ENCODE measurements around the gene SLC35E3.
"Not testable (repeated sequence)": the region's sequence is repeated elsewhere in the genome, so short reads cannot be mapped to it uniquely, and the experiment has no call there.

SLC35E3 gene

DNA sequence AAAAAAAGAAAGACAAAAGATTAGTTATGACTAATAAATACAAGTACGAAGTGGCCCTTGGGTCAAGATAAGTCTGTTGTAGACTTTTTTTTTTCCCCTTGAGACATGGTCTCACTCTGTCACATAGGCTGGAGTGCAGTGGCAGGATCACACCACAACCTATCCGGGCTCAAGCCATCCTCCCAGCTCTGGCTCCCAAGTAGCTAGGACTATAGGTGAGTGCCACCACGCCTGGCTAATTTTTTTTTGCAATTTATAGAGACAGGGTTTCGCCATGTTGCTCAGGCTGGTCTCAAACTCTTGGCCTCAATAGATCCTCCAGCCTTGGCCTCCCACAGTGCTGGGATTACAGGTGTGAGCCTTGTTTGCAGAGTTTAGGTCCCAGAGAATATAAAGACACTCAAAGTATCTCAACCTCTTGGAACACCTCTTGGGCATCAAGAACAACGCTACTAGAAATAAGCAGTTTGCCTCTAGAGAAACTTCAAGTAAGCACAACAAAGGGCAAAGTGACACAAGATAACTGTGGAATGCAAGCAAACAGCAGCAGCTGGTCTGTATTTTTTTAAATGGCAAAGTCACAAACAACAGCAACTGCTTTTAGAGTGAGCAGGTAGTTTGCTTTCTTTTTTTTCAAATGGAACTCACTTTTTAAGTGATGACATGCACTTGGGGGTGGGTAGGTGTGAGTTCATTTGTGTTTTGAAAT, 58.1 kb downstream of the SLC35E3 start:
- no peaks in the 10 kb centered on the region for H3K9me3 ChIP-seq (ENCODE audit: control insufficient read depth in 5 of 5, low read length in 5 of 5)
- H3K4me3 ChIP-seq (ENCODE audit: low read depth in 1 of 5, low read length in 5 of 5) = no peak overlapping the region
- peaks cover 0 to 15% (median 11%) of the 10 kb centered on the region in 5 donors for H3K4me1 ChIP-seq (ENCODE audit: control insufficient read depth in 5 of 5, insufficient read depth in 5 of 5, low read length in 5 of 5)
- no peaks in the 10 kb centered on the region for H3K27me3 ChIP-seq (ENCODE audit: control insufficient read depth in 5 of 5, insufficient read depth in 4 of 5, low read length in 5 of 5)
- no peaks in the 10 kb centered on the region for H3K36me3 ChIP-seq (ENCODE audit: control insufficient read depth in 5 of 5, insufficient read depth in 5 of 5, low read length in 5 of 5)
- no peak overlapping the region for H3K27ac ChIP-seq (ENCODE audit: low read depth, low read length)
- no peak overlapping the region for H3K9ac ChIP-seq (ENCODE audit: low read length in 5 of 5)

GRCh38 chr12:68804657-68805591, 58.9 kb downstream of the SLC35E3 start:
- peaks cover 0 to 18% (median 13%) of the 10 kb centered on the region in 5 donors for H3K4me1 ChIP-seq (ENCODE audit: control insufficient read depth in 5 of 5, insufficient read depth in 5 of 5, low read length in 5 of 5)
- H3K9ac ChIP-seq (ENCODE audit: low read length in 5 of 5) = no peak overlapping the region
- no peak overlapping the region for H3K4me3 ChIP-seq (ENCODE audit: low read depth in 1 of 5, low read length in 5 of 5)
- H3K27me3 ChIP-seq (ENCODE audit: control insufficient read depth in 5 of 5, insufficient read depth in 4 of 5, low read length in 5 of 5) = no peaks in the 10 kb centered on the region
- no peak overlapping the region for H3K27ac ChIP-seq (ENCODE audit: low read depth, low read length)
- no peaks in the 10 kb centered on the region for H3K9me3 ChIP-seq (ENCODE audit: control insufficient read depth in 5 of 5, low read length in 5 of 5)
- peaks cover 0 to 4% (median 0%) of the 10 kb centered on the region in 5 donors for H3K36me3 ChIP-seq (ENCODE audit: control insufficient read depth in 5 of 5, insufficient read depth in 5 of 5, low read length in 5 of 5)

GRCh38 chr12:68805592-68806120, 59.7 kb downstream of the SLC35E3 start:
- no peak overlapping the region for H3K4me3 ChIP-seq (ENCODE audit: low read depth in 1 of 5, low read length in 5 of 5)
- no peaks in the 10 kb centered on the region for H3K27me3 ChIP-seq (ENCODE audit: control insufficient read depth in 5 of 5, insufficient read depth in 4 of 5, low read length in 5 of 5)
- peaks cover 0 to 5% (median 0%) of the 10 kb centered on the region in 5 donors for H3K36me3 ChIP-seq (ENCODE audit: control insufficient read depth in 5 of 5, insufficient read depth in 5 of 5, low read length in 5 of 5)
- no peak overlapping the region for H3K27ac ChIP-seq (ENCODE audit: low read depth, low read length)
- peaks cover 0 to 18% (median 13%) of the 10 kb centered on the region in 5 donors for H3K4me1 ChIP-seq (ENCODE audit: control insufficient read depth in 5 of 5, insufficient read depth in 5 of 5, low read length in 5 of 5)
- no peak overlapping the region for H3K9ac ChIP-seq (ENCODE audit: low read length in 5 of 5)
- no peaks in the 10 kb centered on the region for H3K9me3 ChIP-seq (ENCODE audit: control insufficient read depth in 5 of 5, low read length in 5 of 5)

GRCh38 chr12:68806488-68807237, 60.7 kb downstream of the SLC35E3 start:
- Histone ChIP-seq H3K4me3 (ENCODE audit: low read depth in 1 of 5, low read length in 5 of 5) (peak overlapping the region; percentile 86 to 96 (median 94)), H3K27me3 (ENCODE audit: control insufficient read depth in 5 of 5, insufficient read depth in 4 of 5, low read length in 5 of 5) (no peaks in the 10 kb centered on the region), H3K36me3 (ENCODE audit: control insufficient read depth in 5 of 5, insufficient read depth in 5 of 5, low read length in 5 of 5) (peaks cover 0 to 5% (median 0%) of the 10 kb centered on the region in 5 donors), H3K9ac (ENCODE audit: low read length in 5 of 5) (no peak overlapping the region), H3K9me3 (ENCODE audit: control insufficient read depth in 5 of 5, low read length in 5 of 5) (no peaks in the 10 kb centered on the region), H3K27ac (ENCODE audit: low read depth, low read length) (no peak overlapping the region), H3K4me1 (ENCODE audit: control insufficient read depth in 5 of 5, insufficient read depth in 5 of 5, low read length in 5 of 5) (peaks cover 0 to 21% (median 13%) of the 10 kb centered on the region in 5 donors)

- H3K9ac ChIP-seq (ENCODE audit: low read length in 5 of 5) = peak overlapping the region; percentile 35 to 98 (median 82)
- not testable (repeated sequence) for H3K9me3 ChIP-seq (ENCODE audit: control insufficient read depth in 5 of 5, low read length in 5 of 5); H3K27me3 ChIP-seq (ENCODE audit: control insufficient read depth in 5 of 5, insufficient read depth in 4 of 5, low read length in 5 of 5); H3K36me3 ChIP-seq (ENCODE audit: control insufficient read depth in 5 of 5, insufficient read depth in 5 of 5, low read length in 5 of 5)
- H3K27ac ChIP-seq (ENCODE audit: low read depth, low read length) = peak overlapping the region; percentile 96
- peak overlapping the region; percentile 86 to 96 (median 94) for H3K4me3 ChIP-seq (ENCODE audit: low read depth in 1 of 5, low read length in 5 of 5)
- H3K4me1 ChIP-seq (ENCODE audit: control insufficient read depth in 5 of 5, insufficient read depth in 5 of 5, low read length in 5 of 5) = peaks cover 0 to 25% (median 12%) of the 10 kb centered on the region in 5 donors
Observed at GRCh38 chr12:68807274-68807575, 61.2 kb downstream of the SLC35E3 start.

- Histone ChIP-seq H3K27me3 (ENCODE audit: control insufficient read depth in 5 of 5, insufficient read depth in 4 of 5, low read length in 5 of 5) (no peaks in the 10 kb centered on the region), H3K36me3 (ENCODE audit: control insufficient read depth in 5 of 5, insufficient read depth in 5 of 5, low read length in 5 of 5) (peaks cover 0 to 6% (median under 1%) of the 10 kb centered on the region in 5 donors), H3K4me3 (ENCODE audit: low read depth in 1 of 5, low read length in 5 of 5) (peak within 1 kb of the TSS; percentile 86 to 96 (median 94)), H3K9ac (ENCODE audit: low read length in 5 of 5) (peak within 1 kb of the TSS; percentile 56 to 98 (median 97)), H3K4me1 (ENCODE audit: control insufficient read depth in 5 of 5, insufficient read depth in 5 of 5, low read length in 5 of 5) (peaks cover 0 to 30% (median 18%) of the 10 kb centered on the region in 5 donors), H3K27ac (ENCODE audit: low read depth, low read length) (peak within 1 kb of the TSS; percentile 96), H3K9me3 (ENCODE audit: control insufficient read depth in 5 of 5, low read length in 5 of 5) (no peaks in the 10 kb centered on the region)
Observed at GRCh38 chr12:68807576-68808387, 61.8 kb downstream of the SLC35E3 start, which contains the start of gene MDM2. MDM2 (plus strand) TSS chr12:68808177; CDS start chr12:68808478, 301 bp downstream.

GRCh38 chr12:68808388-68809189, 62.6 kb downstream of the SLC35E3 start:
- peak overlapping the region; percentile 96 for H3K27ac ChIP-seq (ENCODE audit: low read depth, low read length)
- H3K9ac ChIP-seq (ENCODE audit: low read length in 5 of 5) = peak overlapping the region; percentile 56 to 98 (median 97)
- H3K27me3 ChIP-seq (ENCODE audit: control insufficient read depth in 5 of 5, insufficient read depth in 4 of 5, low read length in 5 of 5) = no peaks in the 10 kb centered on the region
- peak overlapping the region; percentile 79 to 96 (median 94) for H3K4me3 ChIP-seq (ENCODE audit: low read depth in 1 of 5, low read length in 5 of 5)
- H3K36me3 ChIP-seq (ENCODE audit: control insufficient read depth in 5 of 5, insufficient read depth in 5 of 5, low read length in 5 of 5) = peaks cover 3 to 13% (median 7%) of the 10 kb centered on the region in 5 donors
- H3K9me3 ChIP-seq (ENCODE audit: control insufficient read depth in 5 of 5, low read length in 5 of 5) = no peaks in the 10 kb centered on the region
- H3K4me1 ChIP-seq (ENCODE audit: control insufficient read depth in 5 of 5, insufficient read depth in 5 of 5, low read length in 5 of 5) = peaks cover 0 to 37% (median 19%) of the 10 kb centered on the region in 5 donors

GRCh38 chr12:68809190-68810026, 63.4 kb downstream of the SLC35E3 start:
- H3K27me3 ChIP-seq (ENCODE audit: control insufficient read depth in 5 of 5, insufficient read depth in 4 of 5, low read length in 5 of 5) = no peaks in the 10 kb centered on the region
- H3K9ac ChIP-seq (ENCODE audit: low read length in 5 of 5) = peak overlapping the region in 4 of 5 donors; percentile 63 to 82 (median 80)
- peaks cover 0 to 37% (median 19%) of the 10 kb centered on the region in 5 donors for H3K4me1 ChIP-seq (ENCODE audit: control insufficient read depth in 5 of 5, insufficient read depth in 5 of 5, low read length in 5 of 5)
- peaks cover 8 to 19% (median 11%) of the 10 kb centered on the region in 5 donors for H3K36me3 ChIP-seq (ENCODE audit: control insufficient read depth in 5 of 5, insufficient read depth in 5 of 5, low read length in 5 of 5)
- peak overlapping the region; percentile 96 for H3K27ac ChIP-seq (ENCODE audit: low read depth, low read length)
- H3K4me3 ChIP-seq (ENCODE audit: low read depth in 1 of 5, low read length in 5 of 5) = peak overlapping the region; percentile 79 to 96 (median 94)
- no peaks in the 10 kb centered on the region for H3K9me3 ChIP-seq (ENCODE audit: control insufficient read depth in 5 of 5, low read length in 5 of 5)

Measured in subcutaneous abdominal adipose tissue (tissue), 5 donors.